HepG2 (cell line): ENCODE data around the gene PCYT2. TPM values are rescaled to one million over a fixed set of nuclear protein-coding genes. Genes with fewer than 3 reads are reported as not detected.

Experiments used
- ADNP ChIP-seq: sonication (generic); formaldehyde crosslinking; IDR thresholded peaks from 2 replicates; pipeline ENCODE4 v1.4.0; 2020; ENCODE audit warnings: missing genetic modification reagents
- ASH2L ChIP-seq: fragments of 300-600, 200-600 bp; sonication (generic); IDR thresholded peaks from 2 replicates; pipeline ENCODE4 v1.7.0; 2017; ENCODE audit warnings: low read depth, mild to moderate bottlenecking, moderate library complexity, mixed read lengths, low read length; ENCODE audit not compliant: insufficient read length
- BORCS8-MEF2B ChIP-seq: sonication (generic); formaldehyde crosslinking; IDR thresholded peaks from 2 replicates; pipeline ENCODE4 v1.8.0; 2022; ENCODE audit warnings: mild to moderate bottlenecking, missing genetic modification reagents
- CBX1 ChIP-seq: IDR thresholded peaks from one replicate; pipeline ENCODE4 v1.6.1; 2016; ENCODE audit warnings: antibody characterized with exemption, low read depth
- DMAP1 ChIP-seq: IDR thresholded peaks from 2 replicates; pipeline ENCODE4 v1.6.1; 2016
- ESRRA ChIP-seq: sonication (generic); formaldehyde crosslinking; IDR thresholded peaks from 2 replicates; pipeline ENCODE4 v1.5.1; 2020; ENCODE audit warnings: mild to moderate bottlenecking, low read depth, missing genetic modification reagents
- FOXK1 ChIP-seq: sonication (generic); formaldehyde crosslinking; IDR thresholded peaks from 2 replicates; pipeline ENCODE4 v1.4.0; 2020; ENCODE audit warnings: low read depth, missing genetic modification reagents, borderline replicate concordance
- GPN1 ChIP-seq: sonication (generic); formaldehyde crosslinking; IDR thresholded peaks from 2 replicates; pipeline ENCODE4 v1.5.1; 2020; ENCODE audit warnings: missing genetic modification reagents, borderline replicate concordance
- GZF1 ChIP-seq: sonication (generic); formaldehyde crosslinking; IDR thresholded peaks from 2 replicates; pipeline ENCODE4 v1.5.1; 2020; ENCODE audit warnings: mild to moderate bottlenecking, missing genetic modification reagents
- HNRNPH1 ChIP-seq: fragments of 200-400 bp; formaldehyde crosslinking; optimal IDR thresholded peaks from 2 replicates; pipeline ENCODE3; 2017; ENCODE audit warnings: mild to moderate bottlenecking, low read depth, low read length
- MBNL3 ChIP-seq: fragments of 250-450 bp; sonication (Bioruptor Pico); conservative IDR thresholded peaks from 2 replicates; pipeline ENCODE4 v1.8.0; 2022; ENCODE audit warnings: mild to moderate bottlenecking, inconsistent platforms
- MIXL1 ChIP-seq: IDR thresholded peaks from 2 replicates; pipeline ENCODE4 v1.6.1; 2016
- MXD4 ChIP-seq: IDR thresholded peaks from 2 replicates; pipeline ENCODE4 v1.6.1; 2016; ENCODE audit warnings: mild to moderate bottlenecking, missing biosample characterization, missing genetic modification reagents
- PCBP1 ChIP-seq: fragments of 200-400 bp; formaldehyde crosslinking; IDR thresholded peaks from 2 replicates; pipeline ENCODE4 v1.6.1; 2017; ENCODE audit warnings: mild to moderate bottlenecking, low read depth, low read length, borderline replicate concordance
- PITX1 ChIP-seq: sonication (generic); formaldehyde crosslinking; IDR thresholded peaks from 2 replicates; pipeline ENCODE4 v1.5.1; 2020; ENCODE audit warnings: mild to moderate bottlenecking, missing genetic modification reagents
- RORA ChIP-seq: sonication (generic); formaldehyde crosslinking; IDR thresholded peaks from 2 replicates; pipeline ENCODE4 v1.5.0; 2020; ENCODE audit warnings: mild to moderate bottlenecking, missing genetic modification reagents, moderate library complexity
- STAT5B ChIP-seq: sonication (generic); formaldehyde crosslinking; IDR thresholded peaks from 2 replicates; pipeline ENCODE4 v1.4.0; 2020; ENCODE audit warnings: missing genetic modification reagents
- SYNCRIP ChIP-seq: fragments of 200-400 bp; formaldehyde crosslinking; IDR thresholded peaks from 2 replicates; pipeline ENCODE4 v1.6.1; 2018; ENCODE audit warnings: mild to moderate bottlenecking, low read depth, low read length; ENCODE audit not compliant: insufficient read depth
- TRIM24 ChIP-seq: sonication (generic); formaldehyde crosslinking; IDR thresholded peaks from 2 replicates; pipeline ENCODE4 v1.8.0; 2022; ENCODE audit warnings: mild to moderate bottlenecking, missing genetic modification reagents
- U2AF2 ChIP-seq: fragments of 200-400 bp; formaldehyde crosslinking; IDR thresholded peaks from 2 replicates; pipeline ENCODE4 v1.6.1; 2017; ENCODE audit warnings: low read depth, mild to moderate bottlenecking, low read length
- ZMAT3 ChIP-seq: sonication (generic); formaldehyde crosslinking; conservative IDR thresholded peaks from 2 replicates; pipeline ENCODE4 v1.7.0; 2021; ENCODE audit warnings: missing genetic modification reagents
- ZNF253 ChIP-seq: sonication (generic); formaldehyde crosslinking; IDR thresholded peaks from 2 replicates; pipeline ENCODE4 v1.8.0; 2022; ENCODE audit warnings: mild to moderate bottlenecking, missing genetic modification reagents, borderline replicate concordance
- ZNF432 ChIP-seq: sonication (generic); formaldehyde crosslinking; IDR thresholded peaks from 2 replicates; pipeline ENCODE4 v1.5.0; 2020; ENCODE audit warnings: missing genetic modification reagents, mild to moderate bottlenecking, borderline replicate concordance
- ZNF720 ChIP-seq: sonication (generic); formaldehyde crosslinking; IDR thresholded peaks from 2 replicates; pipeline ENCODE4 v1.4.0; 2020; ENCODE audit warnings: missing genetic modification reagents
- ZNF746 ChIP-seq: sonication (generic); formaldehyde crosslinking; IDR thresholded peaks from 2 replicates; pipeline ENCODE4 v1.8.0; 2022; ENCODE audit warnings: mild to moderate bottlenecking, missing genetic modification reagents
- ZNF766 ChIP-seq: sonication (generic); formaldehyde crosslinking; IDR thresholded peaks from 2 replicates; pipeline ENCODE4 v1.5.0; 2020; ENCODE audit warnings: missing genetic modification reagents, borderline replicate concordance
- ZNF782 ChIP-seq: sonication (generic); formaldehyde crosslinking; IDR thresholded peaks from 2 replicates; pipeline ENCODE4 v1.4.0; 2020; ENCODE audit warnings: missing genetic modification reagents, mild to moderate bottlenecking, borderline replicate concordance
- ZNF879 ChIP-seq: sonication (generic); formaldehyde crosslinking; IDR thresholded peaks from 2 replicates; pipeline ENCODE4 v1.8.1; 2023; ENCODE audit warnings: missing genetic modification reagents
- ZSCAN31 ChIP-seq: sonication (generic); formaldehyde crosslinking; IDR thresholded peaks from 2 replicates; pipeline ENCODE4 v1.5.0; 2020; ENCODE audit warnings: low read depth, mild to moderate bottlenecking, missing genetic modification reagents
- ZZZ3 ChIP-seq: sonication (generic); formaldehyde crosslinking; IDR thresholded peaks from 2 replicates; pipeline ENCODE4 v1.4.0; 2020; ENCODE audit warnings: missing genetic modification reagents, mild to moderate bottlenecking, borderline replicate concordance
- polyA plus RNA-seq, 8 experiments: library from polyadenylated mRNA; depleted of rRNA in 3 of 8; stranded (reverse) in 7 of 8; unstranded in 1 of 8; fragments of >200 nt; fragmentation: Illumina TruSeq in 4 of 8; extraction: Trizol in 4 of 8; gene quantifications; 2 replicates each; pipeline versions ENCODE4 v1.2.1 to v1.2.3, GENCODE V29; 2011 to 2016; ENCODE audit warnings: low read depth in 4 of 8, missing spikeins in 1 of 8, mixed read lengths in 1 of 8; ENCODE audit not compliant: insufficient read depth in 1 of 8
- total RNA-seq, 5 experiments: library from RNA; depleted of rRNA; stranded (reverse); fragments of >200 nt; fragmentation: Illumina TruSeq; extraction: Trizol; gene quantifications; 2 replicates each; pipeline ENCODE4 v1.2.3, GENCODE V29; 2016; ENCODE audit warnings: low read depth in 1 of 5
- TF ChIP-seq, protein P1 (sequence below): sonication (generic); formaldehyde crosslinking; IDR thresholded peaks from 2 replicates; pipeline ENCODE4 v1.4.0; 2020; ENCODE audit warnings: missing genetic modification reagents, borderline replicate concordance

Gene PCYT2
- total and polyA plus RNA-seq, 2 of the 13 experiments (the other 11 are each of a cell fraction or from before 2014, with no cell fraction given): 147 to 297 TPM

- TF ChIP-seq RORA (CRISPR knock-in tag) (no peak), PCBP1 (peak; percentile 22; the same call in 1 of the 2 replicates), ZNF766 (CRISPR knock-in tag) (no peak), GZF1 (CRISPR knock-in tag) (no peak), ZNF782 (CRISPR knock-in tag) (no peak), MBNL3 (CRISPR knock-in tag) (no peak), SYNCRIP (no peak), PITX1 (CRISPR knock-in tag) (0 out of 2 replicates have a peak, but pooled peaks have one; percentile 17), ADNP (CRISPR knock-in tag) (no peak), CBX1 (no peak), ZNF746 (no peak), U2AF2 (no peak), MXD4 (CRISPR knock-in tag) (no peak), ZNF253 (CRISPR knock-in tag) (peak; percentile 48; the same call in 1 of the 2 replicates), ZNF720 (no peak), DMAP1 (CRISPR knock-in tag) (no peak; the same call in 1 of the 2 replicates), FOXK1 (no peak), HNRNPH1 (no peak), ZNF432 (CRISPR knock-in tag) (no peak), TRIM24 (CRISPR knock-in tag) (0 out of 2 replicates have a peak, but pooled peaks have one; percentile 24), BORCS8-MEF2B (CRISPR knock-in tag) (no peak; the same call in 1 of the 2 replicates), ZSCAN31 (no peak), ASH2L (no peak), ZZZ3 (CRISPR knock-in tag) (no peak; the same call in 1 of the 2 replicates), ZNF879 (CRISPR knock-in tag) (peak; percentile 40; the same call in 1 of the 2 replicates), ZMAT3 (CRISPR knock-in tag) (no peak), MIXL1 (0 out of 2 replicates have a peak, but pooled peaks have one; percentile 4), ESRRA (CRISPR knock-in tag) (0 out of 2 replicates have a peak, but pooled peaks have one; percentile 18), STAT5B (CRISPR knock-in tag) (no peak), GPN1 (CRISPR knock-in tag) (no peak)
- TF ChIP-seq, protein P1, sequence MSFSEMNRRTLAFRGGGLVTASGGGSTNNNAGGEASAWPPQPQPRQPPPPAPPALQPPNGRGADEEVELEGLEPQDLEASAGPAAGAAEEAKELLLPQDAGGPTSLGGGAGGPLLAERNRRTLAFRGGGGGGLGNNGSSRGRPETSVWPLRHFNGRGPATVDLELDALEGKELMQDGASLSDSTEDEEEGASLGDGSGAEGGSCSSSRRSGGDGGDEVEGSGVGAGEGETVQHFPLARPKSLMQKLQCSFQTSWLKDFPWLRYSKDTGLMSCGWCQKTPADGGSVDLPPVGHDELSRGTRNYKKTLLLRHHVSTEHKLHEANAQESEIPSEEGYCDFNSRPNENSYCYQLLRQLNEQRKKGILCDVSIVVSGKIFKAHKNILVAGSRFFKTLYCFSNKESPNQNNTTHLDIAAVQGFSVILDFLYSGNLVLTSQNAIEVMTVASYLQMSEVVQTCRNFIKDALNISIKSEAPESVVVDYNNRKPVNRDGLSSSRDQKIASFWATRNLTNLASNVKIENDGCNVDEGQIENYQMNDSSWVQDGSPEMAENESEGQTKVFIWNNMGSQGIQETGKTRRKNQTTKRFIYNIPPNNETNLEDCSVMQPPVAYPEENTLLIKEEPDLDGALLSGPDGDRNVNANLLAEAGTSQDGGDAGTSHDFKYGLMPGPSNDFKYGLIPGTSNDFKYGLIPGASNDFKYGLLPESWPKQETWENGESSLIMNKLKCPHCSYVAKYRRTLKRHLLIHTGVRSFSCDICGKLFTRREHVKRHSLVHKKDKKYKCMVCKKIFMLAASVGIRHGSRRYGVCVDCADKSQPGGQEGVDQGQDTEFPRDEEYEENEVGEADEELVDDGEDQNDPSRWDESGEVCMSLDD (CRISPR knock-in tag): no peak
These were observed 17.5 kb upstream of the PCYT2 start (continued) for GRCh38 chr17:81928544-81929252.
